HTR-8/SVneo (cell line): Measurements from ENCODE around the gene ZNF766.
"Not testable (repeated sequence)": the region's sequence is repeated elsewhere in the genome, so short reads cannot be mapped to it uniquely, and the experiment has no call there.

Experiments used
- DNase-seq: peaks from one replicate; pipeline ENCODE4 v3.0.0; 2011; ENCODE audit warnings: low spot score, mixed read lengths; ENCODE audit not compliant: insufficient read length
- FAIRE-seq: peaks from 2 replicates; lab custom pipeline; 2011; peaks lifted over from hg19 to GRCh38; lab: Jason Lieb, UNC

The ZNF766 gene

DNA sequence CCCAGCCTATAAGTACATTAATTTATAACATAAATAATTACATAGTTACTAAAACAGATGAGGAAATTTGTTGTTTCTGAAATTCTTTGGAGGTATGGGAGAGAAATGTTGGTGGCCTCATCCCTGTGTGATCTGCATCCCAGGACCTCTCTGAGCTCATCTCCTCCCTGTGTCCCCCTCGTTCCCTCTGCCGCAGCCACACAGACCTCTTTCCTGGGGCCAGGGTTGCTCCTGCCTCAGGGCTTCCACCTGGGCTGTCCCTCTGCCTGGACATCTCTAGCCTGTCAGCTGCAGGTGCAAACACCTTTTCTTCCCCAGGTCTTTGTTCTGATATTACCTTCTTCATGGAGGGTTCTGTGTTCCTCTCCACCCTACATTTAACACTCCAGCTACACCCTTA, 3.9 kb downstream of the ZNF766 start:
- FAIRE-seq: no peak

DNA sequence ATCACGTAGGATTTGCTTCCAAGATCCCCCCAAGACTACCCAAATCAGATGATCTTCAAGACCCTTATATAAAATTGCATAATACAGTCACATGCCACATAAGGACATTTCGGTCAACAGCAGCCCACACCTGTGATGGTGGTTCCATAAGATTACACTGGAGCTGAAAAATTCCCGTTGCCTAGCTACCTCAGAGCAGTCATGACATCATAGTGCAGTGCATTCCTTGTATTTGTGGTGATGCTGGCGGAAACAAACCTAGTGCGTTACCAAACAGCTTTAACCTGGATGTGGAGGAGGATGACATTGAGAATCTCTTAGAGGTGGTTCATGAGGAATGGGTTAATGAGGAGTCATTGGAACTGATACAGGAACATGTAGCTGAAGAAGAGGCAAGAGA, 4.8 kb downstream of the ZNF766 start:
- FAIRE-seq (no peak), DNase-seq (no peak)

More for the DNA sequence above, 3.9 kb downstream of the ZNF766 start:
- DNase-seq: no peak

DNA sequence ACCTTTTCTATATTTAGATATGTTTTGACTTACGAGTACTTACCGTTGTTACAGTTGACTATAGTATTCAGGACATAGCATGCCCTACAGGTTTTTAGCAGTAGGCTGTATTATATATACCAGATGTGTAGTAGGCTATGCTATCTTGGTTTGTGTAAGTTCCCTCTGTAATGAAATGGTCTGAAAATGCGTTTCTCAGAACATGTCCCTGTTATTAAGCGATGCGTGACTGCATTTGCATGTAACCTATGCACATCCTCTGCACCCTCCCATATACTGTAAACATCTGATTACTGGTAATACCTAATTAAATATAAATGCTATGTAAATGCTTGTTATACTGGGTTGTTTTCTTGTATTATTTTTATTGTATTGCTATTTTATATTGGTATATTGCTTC, 6.6 kb downstream of the ZNF766 start:
- DNase-seq (no peak), FAIRE-seq (no peak)

DNA sequence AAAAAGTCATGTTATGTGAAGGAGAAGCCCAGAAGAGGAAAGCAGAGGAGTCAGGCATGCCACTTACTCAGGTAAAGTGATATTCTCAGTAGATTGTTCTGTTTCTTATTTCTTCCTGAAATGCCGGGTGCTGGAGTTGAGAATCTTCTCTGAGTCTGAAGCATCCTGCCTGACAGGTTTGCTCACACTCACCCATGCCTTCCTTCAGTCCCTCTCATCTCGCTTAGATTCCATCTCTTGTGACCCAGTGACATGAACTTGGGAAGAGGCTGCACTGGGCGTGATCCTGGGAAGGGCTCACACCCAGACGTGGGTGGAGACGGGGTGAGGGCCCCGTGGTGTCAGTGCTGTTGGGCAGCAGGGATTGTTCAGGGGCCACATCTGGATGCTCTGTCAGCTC, 8.1 kb downstream of the ZNF766 start:
- FAIRE-seq: no peak
- no peak for DNase-seq

DNA sequence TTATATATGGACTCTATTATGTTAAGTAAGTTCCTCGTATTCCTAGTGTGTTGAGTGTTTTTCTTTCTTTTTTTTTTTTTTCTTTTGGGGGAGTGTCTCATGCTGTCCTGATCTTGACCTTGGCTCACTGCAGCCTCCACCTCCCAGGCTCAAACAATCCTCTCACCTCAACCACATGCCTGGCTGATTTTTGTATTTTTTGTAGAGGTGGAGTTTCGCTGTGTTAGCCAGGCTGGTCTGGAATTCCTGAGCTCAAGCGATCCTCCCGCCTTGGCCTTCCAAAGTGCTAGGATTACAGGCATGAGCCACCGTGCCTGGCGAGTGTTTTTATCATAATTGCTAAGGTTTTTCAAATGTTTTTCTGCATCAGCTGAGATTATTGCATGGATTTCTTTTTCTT, 16.9 kb downstream of the ZNF766 start:
- no peak for DNase-seq
- FAIRE-seq: no peak

DNA sequence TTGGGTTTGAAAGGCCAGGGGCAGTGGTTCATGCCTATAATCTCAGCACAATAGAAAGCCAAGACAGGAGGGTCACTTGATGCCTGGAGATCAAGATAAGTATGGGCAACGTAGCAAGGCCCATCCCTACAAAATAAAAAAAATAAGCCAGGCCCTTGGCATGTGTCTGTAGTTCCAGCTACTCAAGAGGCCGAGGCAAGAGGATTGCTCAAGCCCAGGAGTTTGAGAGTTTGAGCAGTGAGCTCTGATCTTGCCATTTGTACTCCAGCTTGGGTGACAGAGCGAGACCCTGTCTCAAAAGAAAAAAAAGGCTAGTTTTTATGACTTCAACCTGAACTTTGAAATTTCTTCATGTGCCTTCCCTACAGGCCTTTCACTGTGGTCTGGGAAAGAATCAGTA, 22.4 kb downstream of the ZNF766 start:
- no peak for FAIRE-seq
- DNase-seq: no peak

DNA sequence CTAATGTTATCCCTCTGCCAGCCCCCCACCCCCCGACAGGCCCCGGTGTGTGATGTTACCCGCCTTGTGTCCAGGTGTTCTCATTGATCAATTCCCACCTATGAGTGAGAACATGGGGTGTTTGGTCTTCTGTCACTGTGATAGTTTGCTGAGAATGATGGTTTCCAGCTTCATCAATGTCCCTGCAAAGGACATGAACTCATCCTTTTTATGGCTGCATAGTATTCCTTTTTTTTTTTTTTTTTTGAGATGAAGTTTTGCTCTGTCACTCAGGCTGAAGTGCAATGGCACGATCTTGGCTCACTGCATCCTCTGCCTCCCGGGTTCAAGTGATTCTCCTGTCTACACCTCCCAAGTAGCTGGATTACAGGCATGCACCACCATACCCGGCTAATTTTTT, 23.6 kb downstream of the ZNF766 start:
- FAIRE-seq, DNase-seq: not testable (repeated sequence)

DNA sequence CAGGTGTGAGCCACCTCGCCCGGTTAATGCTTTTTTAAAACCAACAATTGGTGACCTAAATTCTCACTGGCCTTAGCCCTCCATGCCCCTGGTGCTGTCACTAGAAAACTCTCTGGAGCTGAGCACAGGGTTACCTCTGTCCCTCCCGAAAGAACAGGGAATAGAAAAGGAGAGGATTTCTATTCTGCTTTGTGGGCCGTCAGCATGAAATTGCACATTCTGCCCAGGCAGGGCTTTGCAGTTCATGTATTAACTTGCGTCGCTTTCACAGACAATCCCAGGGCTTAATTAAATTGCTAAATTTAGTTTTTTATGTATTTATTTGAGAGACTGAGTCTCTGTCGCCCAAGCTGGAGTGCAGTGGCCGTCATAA, 27.0 kb downstream of the ZNF766 start:
- no peak for DNase-seq
- FAIRE-seq: no peak

DNA sequence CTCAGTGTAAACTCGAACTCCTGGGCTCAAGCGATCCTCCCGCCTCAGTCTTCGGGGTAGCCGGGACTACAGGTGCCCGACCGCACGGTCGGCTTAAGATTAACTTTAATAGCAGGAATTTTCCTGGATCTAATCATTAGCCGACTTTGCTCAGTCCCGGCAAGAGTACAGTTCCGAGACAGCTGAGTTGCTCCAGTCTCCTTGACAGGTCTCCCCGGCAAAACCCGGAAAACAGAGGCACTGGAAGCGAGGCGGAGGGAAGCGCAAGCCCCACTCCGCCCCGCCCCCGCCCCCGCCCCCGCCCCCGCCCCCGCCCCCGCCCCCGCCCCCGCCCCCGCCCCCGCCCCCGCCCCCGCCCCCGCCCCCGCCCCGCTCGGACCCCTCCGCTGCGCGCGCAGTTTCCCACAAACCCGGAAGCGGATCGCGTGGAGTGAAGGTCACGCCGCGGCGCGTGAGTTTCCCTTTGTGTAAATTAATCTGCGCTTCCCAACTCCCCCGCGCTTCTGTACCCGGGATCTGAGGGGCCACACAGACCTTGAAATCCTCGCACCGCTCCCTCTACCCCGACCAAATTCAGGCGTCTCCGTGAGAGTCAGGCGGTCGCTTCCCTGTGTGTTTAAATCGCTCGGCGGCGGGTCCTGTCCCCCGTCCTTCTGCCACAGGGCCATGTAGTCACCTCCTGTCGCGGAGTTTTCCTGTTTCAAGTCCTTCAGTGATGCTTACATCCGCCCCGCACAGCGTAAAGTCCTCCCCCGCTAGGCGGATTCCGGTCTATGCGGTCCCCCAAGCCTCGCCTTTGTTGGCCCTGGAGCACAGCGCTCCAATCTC, 27.6 kb downstream of the ZNF766 start, which contains the start of gene ZNF480:
TSS of gene ZNF480 (plus strand) at position 397 of the 828 bp plus-strand sequence. CDS start 3,244 bp downstream, outside the sequence.
- DNase-seq (peak; percentile 69), FAIRE-seq (no peak)

DNA sequence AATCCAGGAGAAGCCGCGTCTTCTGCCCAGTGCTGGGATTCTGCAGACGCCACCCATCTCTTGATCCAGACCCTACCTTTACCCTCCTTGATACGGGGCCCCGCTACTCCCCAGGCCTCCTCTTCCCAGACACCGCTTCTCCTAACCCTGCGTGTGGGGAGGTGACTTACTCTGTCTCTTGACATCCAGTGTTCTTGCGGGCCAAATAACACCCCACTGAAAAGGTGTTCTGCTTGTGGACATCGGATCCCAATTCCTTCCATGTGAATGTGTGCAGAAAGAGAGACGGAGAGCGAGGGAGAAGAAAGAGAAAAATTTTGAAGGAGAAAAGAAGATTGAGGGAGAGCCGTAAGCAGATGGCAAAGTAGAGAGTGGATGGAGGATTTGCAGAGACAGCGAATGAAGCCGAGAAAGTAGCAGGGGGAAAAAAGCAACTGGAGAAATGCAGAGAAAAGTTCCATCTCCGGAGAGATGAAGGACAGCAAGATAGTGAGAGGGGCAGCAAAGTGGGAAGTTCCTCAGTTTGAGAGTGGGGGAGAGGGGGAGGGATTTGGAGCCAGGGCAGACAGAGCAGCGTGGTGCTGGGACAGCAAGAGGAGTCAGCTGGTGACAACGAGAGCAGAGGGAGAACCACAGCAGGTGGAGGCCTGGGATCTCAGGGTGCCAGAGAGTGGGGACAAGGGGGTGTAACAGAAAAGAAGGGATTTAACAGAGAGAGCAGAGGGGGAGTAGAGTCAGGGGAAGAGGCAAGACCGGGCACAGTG, 28.4 kb downstream of the ZNF766 start:
- FAIRE-seq: no peak
- DNase-seq: no peak

DNA sequence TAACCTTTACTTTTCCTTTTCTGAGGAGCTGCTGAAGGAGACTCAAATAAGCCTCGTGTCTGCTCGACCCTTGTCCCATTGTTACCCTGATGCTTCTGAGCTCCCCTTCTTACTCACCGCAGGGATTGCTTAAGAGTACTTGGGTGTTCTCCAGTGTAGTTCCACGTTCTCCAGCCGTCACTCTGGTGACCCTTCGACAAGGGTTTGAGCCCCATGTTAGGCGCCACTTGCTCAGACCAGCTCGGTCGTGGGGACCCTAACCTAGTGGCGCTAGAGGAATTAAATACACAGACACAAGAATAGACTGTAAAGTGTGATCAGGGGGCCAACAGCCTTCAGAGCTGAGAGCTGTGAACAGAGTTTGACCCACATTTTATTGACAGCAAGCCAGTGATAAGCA, 37.9 kb downstream of the ZNF766 start:
- DNase-seq: no peak
- no peak for FAIRE-seq

DNA sequence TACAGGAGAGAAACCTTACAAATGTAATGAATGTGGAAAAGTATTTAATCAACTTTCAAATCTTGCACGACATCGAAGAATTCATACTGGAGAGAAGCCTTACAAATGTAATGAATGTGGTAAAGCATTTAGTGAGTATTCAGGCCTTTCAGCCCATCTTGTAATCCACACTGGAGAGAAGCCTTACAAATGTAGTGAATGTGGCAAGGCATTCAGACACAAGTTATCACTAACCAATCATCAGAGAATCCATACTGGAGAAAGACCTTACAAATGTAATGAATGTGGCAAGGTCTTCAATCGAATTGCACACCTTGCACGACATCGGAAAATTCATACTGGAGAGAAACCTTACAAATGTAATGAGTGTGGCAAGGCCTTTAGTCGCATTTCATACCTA, 53.0 kb downstream of the ZNF766 start:
- DNase-seq (no peak), FAIRE-seq (no peak)

DNA sequence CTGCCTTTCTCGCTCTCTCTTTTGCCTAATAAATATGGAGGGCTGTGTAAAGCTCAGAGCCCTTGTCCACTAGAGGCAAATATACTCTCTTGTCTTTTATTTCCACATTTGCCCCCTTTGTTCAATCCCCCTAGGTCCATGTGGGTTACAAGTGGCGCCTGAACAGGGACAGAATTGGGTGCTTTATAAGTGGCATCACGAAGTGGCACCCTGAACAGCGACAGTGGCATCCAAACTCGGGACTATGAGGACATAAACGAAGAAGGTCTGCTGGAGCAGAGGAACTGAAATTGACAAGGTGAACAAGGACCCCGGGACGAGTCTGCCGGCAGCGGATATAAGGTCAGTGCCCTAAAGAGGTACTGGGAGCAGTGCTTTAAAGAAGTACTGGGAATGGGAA, 62.4 kb downstream of the ZNF766 start:
- FAIRE-seq (no peak), DNase-seq (no peak)

DNA sequence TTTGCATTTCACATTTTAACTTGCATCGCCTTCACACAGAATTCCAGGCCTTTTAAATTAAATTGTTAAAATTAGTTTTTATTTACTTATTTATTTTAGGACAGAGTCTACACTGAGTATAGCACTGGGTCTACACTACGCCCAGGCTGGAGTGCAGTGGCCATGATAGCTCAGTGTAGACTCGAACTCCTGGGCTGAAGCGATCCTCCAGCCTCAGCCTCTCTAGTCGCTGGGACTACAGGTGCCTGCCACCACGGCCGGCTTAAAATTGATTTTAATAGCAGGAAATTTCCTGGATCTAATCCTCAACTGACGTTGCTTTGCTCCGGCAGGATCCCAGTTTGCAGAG, 66.4 kb downstream of the ZNF766 start:
- DNase-seq: no peak
- no peak for FAIRE-seq

DNA sequence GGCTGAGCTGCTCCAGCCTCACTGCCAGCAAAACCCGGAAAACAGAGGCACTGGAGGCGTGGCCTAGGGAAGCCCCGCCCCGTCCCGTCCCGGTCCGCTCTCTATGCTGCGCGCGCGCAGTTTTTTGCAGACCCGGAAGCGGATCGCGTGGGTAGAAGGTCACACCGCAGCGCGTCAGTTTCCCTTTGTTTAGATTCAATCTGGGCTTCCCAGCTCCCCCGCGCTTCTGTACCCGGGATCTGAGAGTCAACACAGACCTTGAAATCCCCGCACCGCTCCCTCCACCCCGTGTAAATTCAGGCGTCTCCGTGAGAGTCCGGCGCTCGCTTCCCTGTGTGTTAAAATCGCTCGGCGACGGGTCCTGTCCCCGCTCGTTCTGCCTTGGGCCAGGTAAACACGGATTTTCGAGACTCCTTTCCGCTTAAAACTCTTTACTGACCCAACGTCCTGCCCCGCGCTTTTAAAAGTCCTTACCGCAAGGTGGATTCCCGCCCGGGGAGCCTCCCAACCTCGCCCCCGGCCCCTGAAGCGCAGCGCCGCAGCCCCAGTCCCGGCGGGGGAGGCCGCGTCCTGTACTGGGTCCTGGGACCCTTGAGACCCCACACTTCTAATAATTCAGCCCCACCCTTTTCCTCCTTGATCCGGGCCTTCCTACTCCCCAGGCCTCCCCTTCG, 66.9 kb downstream of the ZNF766 start, which contains the start of gene ZNF610:
TSS of gene ZNF610 (plus strand) at position 127 of the 674 bp plus-strand sequence. CDS start 12,930 bp downstream, outside the sequence.
- DNase-seq: peak; percentile 36

DNA sequence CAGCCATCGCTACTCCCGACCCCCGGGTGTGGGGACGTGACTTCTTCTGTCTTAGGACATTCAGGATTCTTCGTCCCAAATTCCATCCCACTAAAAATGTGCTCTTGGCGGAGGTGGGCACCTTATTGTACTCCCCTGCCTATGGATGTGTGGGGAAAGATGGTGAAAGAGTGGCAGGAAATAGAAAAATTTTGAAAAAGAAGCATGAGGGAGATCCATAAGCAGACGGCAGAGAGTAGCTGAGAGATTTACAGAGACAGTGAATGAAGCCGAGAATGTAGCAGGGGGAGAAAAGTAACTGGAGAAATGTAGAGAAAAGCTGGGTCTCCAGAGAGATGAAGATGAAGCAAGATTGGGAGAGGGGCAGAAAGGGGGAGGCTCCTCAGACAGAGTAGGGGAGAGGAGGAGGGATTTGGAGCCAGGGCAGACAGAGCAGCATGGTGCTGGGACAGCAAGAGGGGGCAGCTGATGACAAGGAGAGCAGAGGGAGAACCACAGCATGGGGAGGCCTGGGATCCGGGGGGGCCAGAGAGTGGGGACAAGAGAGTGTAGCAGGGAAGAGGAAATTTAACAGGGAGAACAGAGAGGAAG, 67.5 kb downstream of the ZNF766 start:
- FAIRE-seq (no peak), DNase-seq (no peak)

More for the DNA sequence above, 66.9 kb downstream of the ZNF766 start, which contains the start of gene ZNF610:
- FAIRE-seq: no peak

DNA sequence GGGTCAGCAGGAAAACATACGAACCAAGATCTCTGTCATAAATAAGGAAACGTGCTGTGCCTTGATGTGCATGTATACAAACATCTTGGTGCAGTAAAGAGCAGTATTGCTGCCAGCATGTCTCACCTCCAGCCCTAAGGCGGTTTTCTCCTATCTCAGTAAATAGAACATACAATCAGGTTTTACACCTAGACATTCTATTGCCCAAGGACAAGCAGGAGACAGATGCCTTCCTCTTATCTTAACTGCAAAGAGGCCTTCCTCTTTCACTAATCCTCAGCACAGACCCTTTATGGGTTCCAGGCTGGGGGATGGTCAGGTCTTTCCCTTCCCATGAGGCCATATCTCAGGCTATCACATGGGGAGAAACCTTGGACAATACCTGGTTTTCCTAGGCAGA, 69.6 kb downstream of the ZNF766 start:
- FAIRE-seq, DNase-seq: not testable (repeated sequence)

DNA sequence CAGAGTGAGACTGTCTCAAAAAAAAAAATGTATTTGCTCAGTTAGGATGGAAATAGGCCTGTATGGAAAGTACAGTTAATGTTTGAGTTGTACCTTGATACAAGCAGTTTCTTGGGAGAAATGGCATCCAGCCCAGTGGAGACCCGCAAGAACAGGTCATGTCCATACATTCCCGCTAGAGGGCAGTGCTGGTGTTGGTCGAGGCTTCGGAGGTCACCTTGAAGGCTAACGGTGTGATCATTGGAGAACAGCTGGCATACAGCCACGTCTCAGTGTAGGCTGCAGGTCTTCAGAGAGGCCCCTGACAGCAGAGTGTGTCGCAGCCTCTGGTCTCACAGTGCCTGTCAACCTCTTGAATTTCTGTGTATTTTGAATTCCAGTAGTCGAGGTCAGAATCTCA, 74.2 kb downstream of the ZNF766 start:
- DNase-seq (peak; percentile 41), FAIRE-seq (peak; percentile 85)

DNA sequence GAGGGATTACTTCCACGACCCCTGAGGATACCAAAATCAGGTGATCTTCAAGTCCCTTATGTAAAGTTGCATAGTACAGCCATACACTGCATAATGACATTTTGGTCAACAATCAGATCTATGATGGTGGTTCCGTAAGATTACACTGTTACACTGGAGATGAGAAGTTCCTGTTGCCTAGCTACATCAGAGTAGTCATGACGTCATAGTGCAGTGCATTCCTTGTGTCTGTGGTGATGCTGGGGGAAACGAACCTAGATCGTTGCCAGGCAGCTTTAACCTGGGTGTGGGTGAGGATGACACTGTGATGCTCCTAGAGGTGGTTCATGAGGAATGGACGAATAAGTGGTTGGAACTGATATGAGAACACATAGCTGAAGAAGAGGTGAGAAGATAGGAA, 75.8 kb downstream of the ZNF766 start:
- FAIRE-seq (no peak), DNase-seq (no peak)
